Keratinocyte (primary cell): ENCODE measurements around the gene KLK3.

Experiments used
- EZH2 ChIP-seq: IDR thresholded peaks from one replicate; pipeline ENCODE4 v1.6.1; 2012; ENCODE audit warnings: inconsistent platforms, mild to moderate bottlenecking, low read length, moderate library complexity
- TF ChIP-seq, protein P1 (sequence below), 3 experiments: IDR thresholded peaks in 1 of 3; conservative IDR thresholded peaks in 1 of 3; optimal IDR thresholded peaks in 1 of 3; 2 replicates in 2 of 3; 3 replicates in 1 of 3; pipeline versions ENCODE3 to v1.5.1; 2011; ENCODE audit warnings: low read length in 3 of 3, mild to moderate bottlenecking in 3 of 3, moderate library complexity in 2 of 3, control low read depth in 1 of 3, inconsistent platforms in 1 of 3; ENCODE audit not compliant: insufficient read depth in 2 of 3; ENCODE audit errors: extremely low read depth in 1 of 3

DNA sequence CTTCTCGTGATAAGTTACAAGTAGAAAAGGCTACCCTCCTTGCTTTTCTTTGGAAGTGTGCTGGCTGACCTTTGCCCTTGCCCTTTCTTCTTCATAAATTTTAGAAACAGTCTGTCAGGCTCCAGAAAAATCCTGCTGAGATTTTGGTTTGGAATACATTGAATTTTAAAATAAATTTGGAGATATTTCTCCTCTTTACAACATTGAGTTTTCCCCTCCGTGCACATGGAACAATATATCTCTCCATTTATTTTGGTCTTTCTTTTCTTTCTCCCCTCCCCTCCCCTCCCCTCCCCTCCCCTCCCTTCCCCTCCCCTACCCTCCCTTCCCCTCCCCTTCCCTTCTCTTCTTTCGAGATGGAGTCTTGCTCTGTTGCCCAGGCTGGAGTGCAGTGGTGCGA, 47.9 kb downstream of the KLK3 start:
- TF ChIP-seq, protein P1, sequence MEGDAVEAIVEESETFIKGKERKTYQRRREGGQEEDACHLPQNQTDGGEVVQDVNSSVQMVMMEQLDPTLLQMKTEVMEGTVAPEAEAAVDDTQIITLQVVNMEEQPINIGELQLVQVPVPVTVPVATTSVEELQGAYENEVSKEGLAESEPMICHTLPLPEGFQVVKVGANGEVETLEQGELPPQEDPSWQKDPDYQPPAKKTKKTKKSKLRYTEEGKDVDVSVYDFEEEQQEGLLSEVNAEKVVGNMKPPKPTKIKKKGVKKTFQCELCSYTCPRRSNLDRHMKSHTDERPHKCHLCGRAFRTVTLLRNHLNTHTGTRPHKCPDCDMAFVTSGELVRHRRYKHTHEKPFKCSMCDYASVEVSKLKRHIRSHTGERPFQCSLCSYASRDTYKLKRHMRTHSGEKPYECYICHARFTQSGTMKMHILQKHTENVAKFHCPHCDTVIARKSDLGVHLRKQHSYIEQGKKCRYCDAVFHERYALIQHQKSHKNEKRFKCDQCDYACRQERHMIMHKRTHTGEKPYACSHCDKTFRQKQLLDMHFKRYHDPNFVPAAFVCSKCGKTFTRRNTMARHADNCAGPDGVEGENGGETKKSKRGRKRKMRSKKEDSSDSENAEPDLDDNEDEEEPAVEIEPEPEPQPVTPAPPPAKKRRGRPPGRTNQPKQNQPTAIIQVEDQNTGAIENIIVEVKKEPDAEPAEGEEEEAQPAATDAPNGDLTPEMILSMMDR (optimal IDR thresholded peaks at IDR 0.05 in 1 of 3, IDR thresholded peaks at IDR 0.05 in 1 of 3, conservative IDR thresholded peaks at IDR 0.05 in 1 of 3; ENCODE audit: extremely low read depth in 1 of 3, insufficient read depth in 2 of 3, low read length in 3 of 3): no peak
- no peak for TF ChIP-seq EZH2
